Caco-2 (cell line): ENCODE measurements around the gene ATF6. TPM values are rescaled to one million over a fixed set of nuclear protein-coding genes. Genes with fewer than 3 reads are reported as not detected.
A peak's percentile ranks its signal among the peaks of the same experiment; 100 is the strongest.

ENCODE experiments used
- Bru-seq: library from RNA; stranded (reverse); fragments of 400-500 nt; gene quantifications from one replicate; lab custom pipeline; 2021; lab: Mats Ljungman, UMichigan
- BruChase-seq, 2 experiments: library from RNA; stranded (reverse); fragments of 400-500 nt; gene quantifications; one replicate each; lab custom pipeline; 2021; lab: Mats Ljungman, UMichigan
- BruUV-seq: library from RNA; stranded (reverse); fragments of 400-500 nt; replicated peaks from 2 replicates; lab custom pipeline; 2021; lab: Mats Ljungman, UMichigan
- CTCF ChIA-PET: fragments of 300-600 bp; sonication (Branson Sonifier 250); formaldehyde crosslinking; loops from one replicate; lab custom pipeline; 2022; ENCODE audit warnings: antibody characterized with exemption; lab: Charles Lee
- POLR2A ChIA-PET: fragments of 300-600 bp; sonication (Branson Sonifier 250); formaldehyde crosslinking; loops from one replicate; lab custom pipeline; 2022; ENCODE audit warnings: antibody characterized with exemption; lab: Charles Lee
- DNase-seq, 2 experiments: peaks; one replicate each; pipeline versions ENCODE4 v3.0.0 to v3.0.0-alpha.2; 2020 to 2022
- H3K27me3 ChIP-seq: replicated peaks from 2 replicates; pipeline ENCODE4 v1.6.0; 2011; ENCODE audit warnings: low read length; ENCODE audit not compliant: control insufficient read depth, insufficient read depth
- H3K36me3 ChIP-seq: 2 replicates; pipeline ENCODE4 v1.5.1; 2011; ENCODE audit warnings: low read length; ENCODE audit not compliant: control insufficient read depth, insufficient read depth
- H3K4me1 ChIP-seq: fragments of 250-450 bp; sonication (Bioruptor Pico); 2 replicates; pipeline ENCODE4 v1.5.1; 2020; ENCODE audit warnings: mild to moderate bottlenecking
- H3K4me3 ChIP-seq: 2 replicates; pipeline ENCODE4 v1.5.1; 2011; ENCODE audit warnings: low read depth, mild to moderate bottlenecking, control low read depth, low read length
- H3K9me3 ChIP-seq: fragments of 250-450 bp; sonication (Bioruptor Pico); 2 replicates; pipeline ENCODE4 v1.5.1; 2020; ENCODE audit warnings: mild to moderate bottlenecking, moderate library complexity
- H3K27ac Mint-ChIP-seq: one replicate; pipeline ENCODE4 v1.8.0; 2022; ENCODE audit warnings: mixed read lengths; ENCODE audit not compliant: unreplicated experiment
- H3K27me3 Mint-ChIP-seq: one replicate; pipeline ENCODE4 v1.8.0; 2022; ENCODE audit warnings: mixed read lengths; ENCODE audit not compliant: insufficient read depth, unreplicated experiment
- H3K36me3 Mint-ChIP-seq: one replicate; pipeline ENCODE4 v1.8.0; 2022; ENCODE audit warnings: mild to moderate bottlenecking, mixed read lengths; ENCODE audit not compliant: insufficient read depth, unreplicated experiment
- H3K4me1 Mint-ChIP-seq: one replicate; pipeline ENCODE4 v1.8.0; 2022; ENCODE audit warnings: low read depth, mixed read lengths; ENCODE audit not compliant: unreplicated experiment
- H3K4me3 Mint-ChIP-seq: one replicate; pipeline ENCODE4 v1.8.0; 2022; ENCODE audit warnings: mild to moderate bottlenecking, moderate library complexity, mixed read lengths; ENCODE audit not compliant: unreplicated experiment
- H3K9me3 Mint-ChIP-seq: one replicate; pipeline ENCODE4 v1.8.0; 2022; ENCODE audit warnings: mixed read lengths; ENCODE audit not compliant: unreplicated experiment
- intact Hi-C: fragments of 100-400 bp; cut with micrococcal nuclease; formaldehyde crosslinking; loops from one replicate; pipeline ENCODE4 v1.10.0; 2022; ENCODE audit not compliant: unreplicated experiment
- long read RNA-seq: library from polyadenylated mRNA; stranded (forward); transcript quantifications from one replicate; pipeline ENCODE4 v2.0.0, GENCODE V29; 2022
- total RNA-seq: library from RNA; stranded (reverse); gene quantifications from 2 replicates; pipeline ENCODE4 v1.2.3, GENCODE V29; 2022
- TF ChIP-seq, protein P1 (sequence below), 2 experiments: fragments of 200-600 bp in 1 of 2; IDR thresholded peaks; 1 replicate in 1 of 2; 2 replicates in 1 of 2; pipeline versions ENCODE4 v1.5.1 to v1.8.0; 2011 to 2022; ENCODE audit warnings: antibody characterized with exemption in 1 of 2, control low read depth in 1 of 2, inconsistent platforms in 1 of 2, low read depth in 1 of 2, low read length in 1 of 2, mild to moderate bottlenecking in 1 of 2, moderate library complexity in 1 of 2; ENCODE audit not compliant: insufficient read depth in 1 of 2, severe bottlenecking in 1 of 2, unreplicated experiment in 1 of 2

The ATF6 gene, protein sequence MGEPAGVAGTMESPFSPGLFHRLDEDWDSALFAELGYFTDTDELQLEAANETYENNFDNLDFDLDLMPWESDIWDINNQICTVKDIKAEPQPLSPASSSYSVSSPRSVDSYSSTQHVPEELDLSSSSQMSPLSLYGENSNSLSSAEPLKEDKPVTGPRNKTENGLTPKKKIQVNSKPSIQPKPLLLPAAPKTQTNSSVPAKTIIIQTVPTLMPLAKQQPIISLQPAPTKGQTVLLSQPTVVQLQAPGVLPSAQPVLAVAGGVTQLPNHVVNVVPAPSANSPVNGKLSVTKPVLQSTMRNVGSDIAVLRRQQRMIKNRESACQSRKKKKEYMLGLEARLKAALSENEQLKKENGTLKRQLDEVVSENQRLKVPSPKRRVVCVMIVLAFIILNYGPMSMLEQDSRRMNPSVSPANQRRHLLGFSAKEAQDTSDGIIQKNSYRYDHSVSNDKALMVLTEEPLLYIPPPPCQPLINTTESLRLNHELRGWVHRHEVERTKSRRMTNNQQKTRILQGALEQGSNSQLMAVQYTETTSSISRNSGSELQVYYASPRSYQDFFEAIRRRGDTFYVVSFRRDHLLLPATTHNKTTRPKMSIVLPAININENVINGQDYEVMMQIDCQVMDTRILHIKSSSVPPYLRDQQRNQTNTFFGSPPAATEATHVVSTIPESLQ
- 14.5 and 16.4 TPM in 2 replicates for total RNA-seq
- Bru-seq, nascent RNA = percentile 73 among the genes with signal in this experiment
- percentile 62 among the genes with signal in this experiment for BruChase-seq, experiment 1, labeled RNA remaining after a 2-hour chase
- BruChase-seq, experiment 2, labeled RNA remaining after a 6-hour chase = percentile 72 among the genes with signal in this experiment
- long read RNA-seq, full-length matches to known transcripts = 25 of 40 reads
- long read RNA-seq, partial matches to known transcripts = 6 of 40 reads
- long read RNA-seq, other reads (novel, unspliced or antisense) = 9 of 40 reads

GRCh38 chr1:161766102-161766981 is at the start of gene ATF6:
ATF6 (plus strand) TSS chr1:161766320; CDS start chr1:161766361, 41 bp downstream.
- peaks cover 9% of the 10 kb centered on the region for H3K4me1 Mint-ChIP-seq
- BruUV-seq = TSS peak; percentile 67
- peaks cover 13% of the 10 kb centered on the region for H3K36me3 Mint-ChIP-seq
- intact Hi-C loops = loop anchor here (1.0 kb wide), 1 partner anchor 17 kb away; the partner anchor contains the start of gene DUSP12
- Histone ChIP-seq H3K36me3 (no peaks in the 10 kb centered on the region), H3K4me3 (peak within 1 kb of the TSS; percentile 79), H3K27me3 (no peaks in the 10 kb centered on the region), H3K9me3 (no peaks in the 10 kb centered on the region), H3K4me1 (peaks cover 5% of the 10 kb centered on the region; the same call in 1 of the 2 replicates)
- H3K4me3 Mint-ChIP-seq = peak within 1 kb of the TSS; percentile 94
- CTCF ChIA-PET = interaction anchor here (0.6 to 1.1 kb wide), 3 partner anchors 29 to 591 kb away, joined by 3 to 4 read pairs (median 3); no protein-coding TSS in a partner anchor
- H3K27ac Mint-ChIP-seq = peak within 1 kb of the TSS; percentile 91
- H3K27me3 Mint-ChIP-seq = no peaks in the 10 kb centered on the region
- TF ChIP-seq, protein P1, sequence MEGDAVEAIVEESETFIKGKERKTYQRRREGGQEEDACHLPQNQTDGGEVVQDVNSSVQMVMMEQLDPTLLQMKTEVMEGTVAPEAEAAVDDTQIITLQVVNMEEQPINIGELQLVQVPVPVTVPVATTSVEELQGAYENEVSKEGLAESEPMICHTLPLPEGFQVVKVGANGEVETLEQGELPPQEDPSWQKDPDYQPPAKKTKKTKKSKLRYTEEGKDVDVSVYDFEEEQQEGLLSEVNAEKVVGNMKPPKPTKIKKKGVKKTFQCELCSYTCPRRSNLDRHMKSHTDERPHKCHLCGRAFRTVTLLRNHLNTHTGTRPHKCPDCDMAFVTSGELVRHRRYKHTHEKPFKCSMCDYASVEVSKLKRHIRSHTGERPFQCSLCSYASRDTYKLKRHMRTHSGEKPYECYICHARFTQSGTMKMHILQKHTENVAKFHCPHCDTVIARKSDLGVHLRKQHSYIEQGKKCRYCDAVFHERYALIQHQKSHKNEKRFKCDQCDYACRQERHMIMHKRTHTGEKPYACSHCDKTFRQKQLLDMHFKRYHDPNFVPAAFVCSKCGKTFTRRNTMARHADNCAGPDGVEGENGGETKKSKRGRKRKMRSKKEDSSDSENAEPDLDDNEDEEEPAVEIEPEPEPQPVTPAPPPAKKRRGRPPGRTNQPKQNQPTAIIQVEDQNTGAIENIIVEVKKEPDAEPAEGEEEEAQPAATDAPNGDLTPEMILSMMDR (IDR thresholded peaks at IDR 0.05; ENCODE audit: insufficient read depth in 1 of 2, low read depth in 1 of 2, low read length in 1 of 2, severe bottlenecking in 1 of 2, unreplicated experiment in 1 of 2) = no peak
- POLR2A ChIA-PET = interaction anchor here (0.6 to 1.6 kb wide), 2 partner anchors 17 to 64 kb away, joined by 4 to 6 read pairs; partner anchors contain the start of gene DUSP12
- H3K9me3 Mint-ChIP-seq = no peaks in the 10 kb centered on the region
- peak; percentile 85 to 87 for DNase-seq

DNA sequence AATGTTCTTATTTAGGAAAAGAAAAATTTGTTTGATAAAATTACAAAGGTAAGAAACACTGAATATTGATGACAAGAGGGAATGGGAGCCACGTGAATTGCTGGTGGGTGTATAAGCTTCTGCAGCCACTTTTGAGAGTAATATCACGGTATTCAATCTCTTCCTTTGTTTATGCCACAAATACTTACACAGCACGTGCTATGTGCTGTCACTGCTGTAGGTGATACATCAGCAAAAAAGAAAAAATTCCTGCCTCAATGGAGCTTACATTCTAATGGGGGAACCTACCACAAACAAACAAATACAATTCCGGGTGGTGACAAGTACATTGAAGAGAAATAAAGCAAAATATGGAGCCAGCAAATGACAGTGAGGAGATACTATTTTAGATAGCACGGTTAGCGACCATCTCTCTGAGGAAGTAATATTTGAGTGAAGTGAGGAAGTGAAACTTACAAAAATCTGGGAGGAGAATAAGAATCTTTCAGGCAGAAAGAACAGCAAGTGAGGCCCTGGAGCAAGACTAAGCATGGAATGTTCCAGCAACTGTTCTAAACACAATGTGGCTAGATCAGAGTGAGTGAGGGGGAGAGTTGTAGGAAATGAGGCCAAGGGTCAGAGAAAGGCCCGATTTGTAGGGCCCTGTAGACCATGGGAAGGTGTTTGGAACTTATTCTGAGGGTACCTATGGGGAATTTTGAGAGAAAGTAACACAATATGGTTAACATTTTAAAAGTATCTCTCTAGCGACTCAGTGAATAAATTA is 47.4 kb upstream of the ATF6 start:
- H3K4me3 Mint-ChIP-seq = no peak overlapping the region
- no peak overlapping the region for H3K27ac Mint-ChIP-seq
- intact Hi-C loops = no loop called here
- Histone ChIP-seq H3K4me3 (no peak overlapping the region), H3K36me3 (no peaks in the 10 kb centered on the region), H3K27me3 (no peaks in the 10 kb centered on the region), H3K4me1 (no peaks in the 10 kb centered on the region), H3K9me3 (no peaks in the 10 kb centered on the region)
- DNase-seq = no peak
- no TSS peak for BruUV-seq
- peaks cover 21% of the 10 kb centered on the region for H3K27me3 Mint-ChIP-seq
- CTCF ChIA-PET = no interaction called here
- POLR2A ChIA-PET = no interaction called here
- no peaks in the 10 kb centered on the region for H3K9me3 Mint-ChIP-seq
- no peaks in the 10 kb centered on the region for H3K4me1 Mint-ChIP-seq
- peaks cover under 1% of the 10 kb centered on the region for H3K36me3 Mint-ChIP-seq
- TF ChIP-seq, protein P1 (IDR thresholded peaks at IDR 0.05; ENCODE audit: insufficient read depth in 1 of 2, low read depth in 1 of 2, low read length in 1 of 2, severe bottlenecking in 1 of 2, unreplicated experiment in 1 of 2) = no peak
